HepG2 (cell line): Measurements from ENCODE around the gene ATOSB. TPM values are rescaled to one million over a fixed set of nuclear protein-coding genes. Genes with fewer than 3 reads are reported as not detected.

Experiments
- AGO2 ChIP-seq: fragments of 200-400 bp; formaldehyde crosslinking; optimal IDR thresholded peaks from 2 replicates; pipeline ENCODE3; 2017; ENCODE audit warnings: mild to moderate bottlenecking, low read depth, low read length, moderate library complexity
- ARNT2 ChIP-seq: sonication (generic); formaldehyde crosslinking; IDR thresholded peaks from 2 replicates; pipeline ENCODE4 v1.8.0; 2022; ENCODE audit warnings: mild to moderate bottlenecking, low read depth, missing genetic modification reagents, moderate library complexity
- FOXK2 ChIP-seq: fragments of 450-650 bp; IDR thresholded peaks from 2 replicates; pipeline ENCODE4 v1.6.1; 2016
- HDAC1 ChIP-seq: sonication (generic); formaldehyde crosslinking; IDR thresholded peaks from 2 replicates; pipeline ENCODE4 v1.5.1; 2020; ENCODE audit warnings: mild to moderate bottlenecking, missing genetic modification reagents
- KLF11 ChIP-seq: IDR thresholded peaks from 2 replicates; pipeline ENCODE4 v1.6.1; 2016; ENCODE audit warnings: missing compliant biosample characterization
- NFKB2 ChIP-seq: sonication (generic); formaldehyde crosslinking; IDR thresholded peaks from 2 replicates; pipeline ENCODE4 v1.4.0; 2020; ENCODE audit warnings: missing genetic modification reagents, borderline replicate concordance
- POLR2A ChIP-seq, 2 experiments: IDR thresholded peaks; 2 replicates each; pipeline ENCODE4 v1.6.1; 2011; ENCODE audit warnings: low read depth in 2 of 2, low read length in 2 of 2, mild to moderate bottlenecking in 1 of 2, moderate library complexity in 1 of 2; ENCODE audit not compliant: insufficient read depth in 1 of 2
- SUZ12 ChIP-seq: fragments of 150-350 bp; IDR thresholded peaks from 2 replicates; pipeline ENCODE4 v1.6.1; 2014; ENCODE audit warnings: low read depth, low read length
- ZBTB26 ChIP-seq: IDR thresholded peaks from 2 replicates; pipeline ENCODE4 v1.6.1; 2016; ENCODE audit warnings: missing compliant biosample characterization, missing genetic modification reagents, borderline replicate concordance
- ZNF10 ChIP-seq: sonication (generic); formaldehyde crosslinking; IDR thresholded peaks from 2 replicates; pipeline ENCODE4 v1.4.0; 2020; ENCODE audit warnings: mild to moderate bottlenecking, low read depth, missing genetic modification reagents, borderline replicate concordance
- ZNF12 ChIP-seq: sonication (generic); formaldehyde crosslinking; IDR thresholded peaks from 2 replicates; pipeline ENCODE4 v1.5.0; 2020; ENCODE audit warnings: missing genetic modification reagents
- ZNF292 ChIP-seq: sonication (generic); formaldehyde crosslinking; IDR thresholded peaks from 2 replicates; pipeline ENCODE4 v1.8.1; 2022; ENCODE audit warnings: mild to moderate bottlenecking, low read depth, missing genetic modification reagents, borderline replicate concordance
- ZNF3 ChIP-seq: IDR thresholded peaks from 2 replicates; pipeline ENCODE4 v1.7.0; 2017; ENCODE audit warnings: inconsistent platforms
- ZNF44 ChIP-seq: sonication (generic); formaldehyde crosslinking; IDR thresholded peaks from 2 replicates; pipeline ENCODE4 v1.5.1; 2020; ENCODE audit warnings: mild to moderate bottlenecking, missing genetic modification reagents
- ZNF503 ChIP-seq: sonication (generic); formaldehyde crosslinking; IDR thresholded peaks from 2 replicates; pipeline ENCODE4 v1.4.0; 2020; ENCODE audit warnings: missing genetic modification reagents
- ZNF512B ChIP-seq: sonication (generic); formaldehyde crosslinking; IDR thresholded peaks from 2 replicates; pipeline ENCODE4 v1.5.1; 2020; ENCODE audit warnings: missing genetic modification reagents, mild to moderate bottlenecking, borderline replicate concordance
- ZNF639 ChIP-seq: conservative IDR thresholded peaks from 2 replicates; pipeline ENCODE4 v1.6.1; 2018; ENCODE audit warnings: missing genetic modification reagents
- ZNF766 ChIP-seq: sonication (generic); formaldehyde crosslinking; IDR thresholded peaks from 2 replicates; pipeline ENCODE4 v1.5.0; 2020; ENCODE audit warnings: missing genetic modification reagents, borderline replicate concordance
- ZSCAN12 ChIP-seq: sonication (generic); formaldehyde crosslinking; IDR thresholded peaks from 2 replicates; pipeline ENCODE4 v1.9.0; 2021; ENCODE audit warnings: mild to moderate bottlenecking, missing genetic modification reagents
- polyA plus RNA-seq, 8 experiments: library from polyadenylated mRNA; depleted of rRNA in 3 of 8; stranded (reverse) in 7 of 8; unstranded in 1 of 8; fragments of >200 nt; fragmentation: Illumina TruSeq in 4 of 8; extraction: Trizol in 4 of 8; gene quantifications; 2 replicates each; pipeline versions ENCODE4 v1.2.1 to v1.2.3, GENCODE V29; 2011 to 2016; ENCODE audit warnings: low read depth in 4 of 8, missing spikeins in 1 of 8, mixed read lengths in 1 of 8; ENCODE audit not compliant: insufficient read depth in 1 of 8
- total RNA-seq, 5 experiments: library from RNA; depleted of rRNA; stranded (reverse); fragments of >200 nt; fragmentation: Illumina TruSeq; extraction: Trizol; gene quantifications; 2 replicates each; pipeline ENCODE4 v1.2.3, GENCODE V29; 2016; ENCODE audit warnings: low read depth in 1 of 5
- TF ChIP-seq, protein P1 (sequence below): sonication (generic); formaldehyde crosslinking; IDR thresholded peaks from 2 replicates; pipeline ENCODE4 v1.4.0; 2020; ENCODE audit warnings: mild to moderate bottlenecking, missing genetic modification reagents
- TF ChIP-seq, protein P2 (sequence below): sonication (generic); formaldehyde crosslinking; IDR thresholded peaks from 2 replicates; pipeline ENCODE4 v1.4.0; 2020; ENCODE audit warnings: missing genetic modification reagents, mild to moderate bottlenecking, borderline replicate concordance

ATOSB gene
- total and polyA plus RNA-seq, 2 of the 13 experiments (the other 11 are each of a cell fraction or from before 2014, with no cell fraction given): 1.9 to 6.4 TPM

- peak; percentile 75 for TF ChIP-seq ZNF639 (CRISPR knock-in tag)
- TF ChIP-seq, protein P1, sequence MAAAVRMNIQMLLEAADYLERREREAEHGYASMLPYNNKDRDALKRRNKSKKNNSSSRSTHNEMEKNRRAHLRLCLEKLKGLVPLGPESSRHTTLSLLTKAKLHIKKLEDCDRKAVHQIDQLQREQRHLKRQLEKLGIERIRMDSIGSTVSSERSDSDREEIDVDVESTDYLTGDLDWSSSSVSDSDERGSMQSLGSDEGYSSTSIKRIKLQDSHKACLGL (CRISPR knock-in tag): peak; percentile 89
- no peak for TF ChIP-seq AGO2
- TF ChIP-seq KLF11 (CRISPR knock-in tag): peak; percentile 77
- TF ChIP-seq ZNF766 (CRISPR knock-in tag): no peak
- no peak; the same call in 1 of the 2 replicates for TF ChIP-seq ZNF292
- peak; percentile 95 to 96 for TF ChIP-seq POLR2A (IDR thresholded peaks at IDR 0.05; ENCODE audit: insufficient read depth in 1 of 2, low read depth in 2 of 2, low read length in 2 of 2)
- TF ChIP-seq ZBTB26 (CRISPR knock-in tag): peak; percentile 64; the same call in 1 of the 2 replicates
- TF ChIP-seq ZNF44 (CRISPR knock-in tag): 0 out of 2 replicates have a peak, but pooled peaks have one; percentile 34
- peak; percentile 91; the same call in 1 of the 2 replicates for TF ChIP-seq ARNT2 (CRISPR knock-in tag)
- TF ChIP-seq ZNF10 (CRISPR knock-in tag): no peak
- TF ChIP-seq HDAC1 (CRISPR knock-in tag): peak; percentile 95
- TF ChIP-seq ZNF503 (CRISPR knock-in tag): peak; percentile 45; the same call in 1 of the 2 replicates
- TF ChIP-seq ZSCAN12: no peak
- TF ChIP-seq NFKB2 (CRISPR knock-in tag): peak; percentile 84; the same call in 1 of the 2 replicates
- TF ChIP-seq SUZ12: no peak
- no peak for TF ChIP-seq ZNF512B (CRISPR knock-in tag)
- TF ChIP-seq, protein P2, sequence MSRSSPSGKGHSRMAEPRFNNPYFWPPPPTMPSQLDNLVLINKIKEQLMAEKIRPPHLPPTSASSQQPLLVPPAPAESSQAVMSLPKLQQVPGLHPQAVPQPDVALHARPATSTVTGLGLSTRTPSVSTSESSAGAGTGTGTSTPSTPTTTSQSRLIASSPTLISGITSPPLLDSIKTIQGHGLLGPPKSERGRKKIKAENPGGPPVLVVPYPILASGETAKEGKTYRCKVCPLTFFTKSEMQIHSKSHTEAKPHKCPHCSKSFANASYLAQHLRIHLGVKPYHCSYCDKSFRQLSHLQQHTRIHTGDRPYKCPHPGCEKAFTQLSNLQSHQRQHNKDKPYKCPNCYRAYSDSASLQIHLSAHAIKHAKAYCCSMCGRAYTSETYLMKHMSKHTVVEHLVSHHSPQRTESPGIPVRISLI (CRISPR knock-in tag): peak; percentile 71; the same call in 1 of the 2 replicates
- TF ChIP-seq ZNF3 (CRISPR knock-in tag): no peak
- peak; percentile 80 for TF ChIP-seq ZNF12
- no peak for TF ChIP-seq FOXK2
Measured at GRCh38 chr9:35096035-35096849, 19.4 kb downstream of the ATOSB start, which contains the start of gene PIGO (continued).
